ENCODE measurements around the gene C20orf204.

GRCh38 chr20:64027981-64028685 is 7.8 kb upstream of the C20orf204 start:
- no peak for TF ChIP-seq EZH2 (optimal IDR thresholded peaks at IDR 0.05; ENCODE audit: low read depth, low read length)
- TF ChIP-seq CTCF (IDR thresholded peaks at IDR 0.05; ENCODE audit: low read length) = no peak
- TF ChIP-seq EZH2phosphoT487 (IDR thresholded peaks at IDR 0.05; ENCODE audit: low read length) = no peak

Data from MM.1S (cell line).